ENCODE measurements around the gene ITM2C. TPM values are rescaled to one million over a fixed set of nuclear protein-coding genes. Genes with fewer than 3 reads are reported as not detected.

Gene ITM2C
- total RNA-seq, 1 experiment from 2014 or later, result 21.9 TPM

- POLR2A ChIA-PET, result interaction anchor here (0.9 kb wide), 1 partner anchor 18 kb away, joined by 3 read pairs; no protein-coding TSS in a partner anchor
- TF ChIP-seq CTCF (IDR thresholded peaks at IDR 0.05; ENCODE audit: unreplicated experiment), result no peak
- H3K4me1 Mint-ChIP-seq (ENCODE audit: insufficient read depth, unreplicated experiment), result peaks cover 9% of the 10 kb centered on the region
- intact Hi-C loops (cut with micrococcal nuclease), result no loop called here
- H3K27me3 Mint-ChIP-seq (ENCODE audit: insufficient read depth, unreplicated experiment), result peaks cover 25% of the 10 kb centered on the region
- H3K4me3 Mint-ChIP-seq (ENCODE audit: unreplicated experiment), result peak overlapping the region; percentile 13
- H3K27ac Mint-ChIP-seq (ENCODE audit: low read depth, unreplicated experiment), result no peak overlapping the region
- peak; percentile 28 for DNase-seq (ENCODE audit: unreplicated experiment)
- H3K9me3 Mint-ChIP-seq (ENCODE audit: unreplicated experiment), result no peaks in the 10 kb centered on the region
- H3K36me3 Mint-ChIP-seq (ENCODE audit: insufficient read depth, unreplicated experiment), result no peaks in the 10 kb centered on the region
- CTCF ChIA-PET, result interaction anchor here (1.4 kb wide), 1 partner anchor 18 kb away, joined by 5 read pairs; no protein-coding TSS in a partner anchor
- BruUV-seq (replicated peaks), result no TSS peak
Observed at GRCh38 chr2:230842473-230842872, 22.3 kb upstream of the ITM2C start.

GRCh38 chr2:230843132-230843531 lies 21.6 kb upstream of the ITM2C start:
- no peak for DNase-seq (ENCODE audit: unreplicated experiment)
- no TSS peak for BruUV-seq (replicated peaks)
- no peak overlapping the region for H3K27ac Mint-ChIP-seq (ENCODE audit: low read depth, unreplicated experiment)
- intact Hi-C loops (cut with micrococcal nuclease), result no loop called here
- H3K36me3 Mint-ChIP-seq (ENCODE audit: insufficient read depth, unreplicated experiment), result peaks cover 5% of the 10 kb centered on the region
- no peak for TF ChIP-seq CTCF (IDR thresholded peaks at IDR 0.05; ENCODE audit: unreplicated experiment)
- POLR2A ChIA-PET, result no interaction called here
- CTCF ChIA-PET, result no interaction called here
- H3K9me3 Mint-ChIP-seq (ENCODE audit: unreplicated experiment), result no peaks in the 10 kb centered on the region
- H3K4me3 Mint-ChIP-seq (ENCODE audit: unreplicated experiment), result no peak overlapping the region
- peaks cover 25% of the 10 kb centered on the region for H3K27me3 Mint-ChIP-seq (ENCODE audit: insufficient read depth, unreplicated experiment)
- peaks cover 15% of the 10 kb centered on the region for H3K4me1 Mint-ChIP-seq (ENCODE audit: insufficient read depth, unreplicated experiment)

- H3K4me1 Mint-ChIP-seq (ENCODE audit: insufficient read depth, unreplicated experiment), result peaks cover 20% of the 10 kb centered on the region
- ChIA-PET CTCF (interaction anchor here (0.9 to 1.2 kb wide), 3 partner anchors 9 to 22 kb away, joined by 3 to 4 read pairs (median 3); no protein-coding TSS in a partner anchor), POLR2A (interaction anchor here (0.5 kb wide), 1 partner anchor 50 kb away, joined by 3 read pairs; no protein-coding TSS in a partner anchor)
- H3K9me3 Mint-ChIP-seq (ENCODE audit: unreplicated experiment), result no peaks in the 10 kb centered on the region
- BruUV-seq (replicated peaks), result no TSS peak
- no peak for TF ChIP-seq CTCF (IDR thresholded peaks at IDR 0.05; ENCODE audit: unreplicated experiment)
- intact Hi-C loops (cut with micrococcal nuclease), result no loop called here
- H3K4me3 Mint-ChIP-seq (ENCODE audit: unreplicated experiment), result no peak overlapping the region
- peaks cover 32% of the 10 kb centered on the region for H3K27me3 Mint-ChIP-seq (ENCODE audit: insufficient read depth, unreplicated experiment)
- peaks cover 5% of the 10 kb centered on the region for H3K36me3 Mint-ChIP-seq (ENCODE audit: insufficient read depth, unreplicated experiment)
- H3K27ac Mint-ChIP-seq (ENCODE audit: low read depth, unreplicated experiment), result no peak overlapping the region
- no peak for DNase-seq (ENCODE audit: unreplicated experiment)
Observed at GRCh38 chr2:230846360-230846759, 18.4 kb upstream of the ITM2C start.

GRCh38 chr2:230847883-230848388 lies 16.8 kb upstream of the ITM2C start:
- Mint-ChIP-seq H3K9me3 (ENCODE audit: unreplicated experiment) (no peaks in the 10 kb centered on the region), H3K27ac (ENCODE audit: low read depth, unreplicated experiment) (no peak overlapping the region), H3K4me3 (ENCODE audit: unreplicated experiment) (no peak overlapping the region), H3K36me3 (ENCODE audit: insufficient read depth, unreplicated experiment) (peaks cover 5% of the 10 kb centered on the region), H3K4me1 (ENCODE audit: insufficient read depth, unreplicated experiment) (peaks cover 11% of the 10 kb centered on the region), H3K27me3 (ENCODE audit: insufficient read depth, unreplicated experiment) (peaks cover 32% of the 10 kb centered on the region)
- DNase-seq (ENCODE audit: unreplicated experiment), result peak; percentile 78
- TF ChIP-seq CTCF (IDR thresholded peaks at IDR 0.05; ENCODE audit: unreplicated experiment), result peak; percentile 65
- intact Hi-C loops (cut with micrococcal nuclease), result loop anchor here (1.0 kb wide), 1 partner anchor 139 kb away; no protein-coding TSS in a partner anchor
- ChIA-PET POLR2A (no interaction called here), CTCF (interaction anchor here (0.6 to 1.3 kb wide), 6 partner anchors 13 to 210 kb away, joined by 3 to 7 read pairs (median 4); partner anchors contain the start of gene ITM2C)
- BruUV-seq (replicated peaks), result no TSS peak
